Measurements from ENCODE around the gene CHRNB1. TPM values are rescaled to one million over a fixed set of nuclear protein-coding genes. Genes with fewer than 3 reads are reported as not detected.

The CHRNB1 gene
- total and polyA plus RNA-seq, 2 of the 8 experiments (the other 6 are each of a cell fraction or from before 2014, with no cell fraction given): 14.1 to 28.2 TPM

- Histone ChIP-seq H3K56ac (replicated peaks; ENCODE audit: insufficient read length, low read depth, low read length) (peak within 1 kb of the TSS; percentile 77), H3K36me3 (ENCODE audit: control insufficient read depth in 2 of 4, insufficient read depth in 4 of 4, low read length in 3 of 4) (no peaks in the 10 kb centered on the region), H3K9ac (replicated peaks in 1 of 4; ENCODE audit: extremely low read depth in 1 of 4, low read depth in 3 of 4, low read length in 3 of 4) (peak within 1 kb of the TSS; percentile 50 to 95 (median 92); a peak in 6 of 7 replicates), H4K8ac (ENCODE audit: extremely low read depth, insufficient read depth, low read length) (no peak within 1 kb of the TSS), H3K14ac (ENCODE audit: insufficient read length) (no peak within 1 kb of the TSS), H2AFZ (ENCODE audit: low read length) (no peak within 1 kb of the TSS), H3K4me3 (ENCODE audit: extremely low read depth in 1 of 4, insufficient read depth in 2 of 4, low read depth in 3 of 4, low read length in 4 of 4) (peak within 1 kb of the TSS; percentile 50 to 83 (median 67)), H3K27me3 (replicated peaks in 1 of 4; ENCODE audit: control insufficient read depth in 3 of 4, extremely low read depth in 1 of 4, insufficient read depth in 3 of 4, low read length in 3 of 4) (peaks cover 2 to 19% (median 13%) of the 10 kb centered on the region in 4 experiments; a peak in 6 of 7 replicates), H4K20me1 (replicated peaks in 1 of 2; ENCODE audit: control insufficient read depth in 1 of 2, insufficient read depth in 2 of 2, low read length in 2 of 2) (no peaks in the 10 kb centered on the region), H3K79me1 (ENCODE audit: low read depth, low read length) (no peaks in the 10 kb centered on the region), H2BK12ac (ENCODE audit: low read depth, low read length) (peak within 1 kb of the TSS; percentile 80; the same call in 1 of the 2 replicates), H2AK5ac (ENCODE audit: low read depth, low read length) (no peak within 1 kb of the TSS), H3K23ac (ENCODE audit: insufficient read length) (no peak within 1 kb of the TSS), H4K91ac (replicated peaks; ENCODE audit: insufficient read length, low read length) (peak within 1 kb of the TSS; percentile 94), H3K9me3 (ENCODE audit: insufficient read depth in 2 of 2, low read depth in 1 of 2, low read length in 1 of 2) (no peaks in the 10 kb centered on the region), H3K18ac (ENCODE audit: extremely low read depth, low read length) (peak within 1 kb of the TSS; percentile 100), H3K23me2 (ENCODE audit: low read depth, low read length) (peaks cover 31% of the 10 kb centered on the region), H2BK120ac (replicated peaks; ENCODE audit: low read depth, low read length) (peak within 1 kb of the TSS; percentile 57), H2BK5ac (ENCODE audit: low read depth, low read length) (peak within 1 kb of the TSS; percentile 90), H2BK15ac (ENCODE audit: low read length) (no peak within 1 kb of the TSS), H3K27ac (ENCODE audit: low read depth, low read length) (peak within 1 kb of the TSS; percentile 98), H4K5ac (ENCODE audit: insufficient read length, low read depth, low read length) (peak within 1 kb of the TSS; percentile 95), H3K4ac (replicated peaks; ENCODE audit: insufficient read length, low read depth, low read length) (peak within 1 kb of the TSS; percentile 58), H3K4me2 (ENCODE audit: insufficient read depth in 1 of 2, low read depth in 2 of 2, low read length in 2 of 2) (peak within 1 kb of the TSS; percentile 91), H2BK20ac (ENCODE audit: low read length) (peak within 1 kb of the TSS; percentile 9; the same call in 1 of the 2 replicates), H3K79me2 (ENCODE audit: control insufficient read depth in 1 of 2, insufficient read depth in 2 of 2, low read length in 2 of 2) (no peaks in the 10 kb centered on the region), H3K4me1 (replicated peaks in 1 of 4; ENCODE audit: control insufficient read depth in 3 of 4, insufficient read depth in 4 of 4, low read length in 3 of 4) (peaks cover 2 to 33% (median 16%) of the 10 kb centered on the region in 4 experiments)
- DNase-seq (ENCODE audit: low read depth in 1 of 2, low spot score in 2 of 2): no peak
- TF ChIP-seq KDM4A (IDR thresholded peaks at IDR 0.05; ENCODE audit: low read depth, low read length, severe bottlenecking) (peak; percentile 15), BACH1 (IDR thresholded peaks at IDR 0.05; ENCODE audit: low read length) (no peak)
- ChIA-PET POLR2A (ENCODE audit: partially characterized antibody) (interaction anchor here (0.5 to 15.5 kb wide), 20 partner anchors 9 to 205 kb away, joined by 3 to 339 read pairs (median 4); partner anchors contain the start of genes ACAP1, DVL2, NLGN2 and POLR2A), CTCF (ENCODE audit: partially characterized antibody) (interaction anchor here (1.1 to 1.9 kb wide), 6 partner anchors 9 to 79 kb away, joined by 3 to 5 read pairs (median 3); partner anchors contain the start of gene TMEM256)
- WGBS, 2 experiments (ENCODE audit: extremely low coverage in 1 of 2, insufficient coverage in 1 of 2, insufficient read length in 1 of 2, insufficient replicate concordance in 2 of 2, low coverage in 1 of 2, low lambda C conversion rate in 2 of 2, missing lambda C conversion rate in 1 of 2): 3% methylated on average over 15 of the region's 50 CpGs; no CpG with 5 or more reads in 1 of the 2 experiments
- FAIRE-seq: no peak
Measured at GRCh38 chr17:7439462-7440112, 5.3 kb upstream of the CHRNB1 start, which contains the start of gene FGF11. Gene FGF11 (plus strand): TSS chr17:7439512. CDS start chr17:7439621, 109 bp downstream.
